Amniotic stem cell (primary cell): ENCODE results near the gene FUT7.

Experiments
- DNase-seq: peaks from one replicate; lab custom pipeline; 2025; lab: John Stamatoyannopoulos, UW

FUT7 gene

GRCh38 chr9:136982232-136983051 lies 49.4 kb downstream of the FUT7 start, which contains the start of gene LCNL1:
Gene LCNL1 (plus strand): TSS chr9:136982993. CDS start chr9:136983587, 594 bp downstream.
- no peak for DNase-seq

- no peak for DNase-seq
Observed at GRCh38 chr9:136981588-136982231, 50.2 kb downstream of the FUT7 start.

- DNase-seq: no peak
Observed at GRCh38 chr9:136980669-136981478, 51.0 kb downstream of the FUT7 start.
